Common myeloid progenitor, CD34-positive (primary cell): ENCODE measurements around the gene STARD6.
"Not testable (repeated sequence)": the region's sequence is repeated elsewhere in the genome, so short reads cannot be mapped to it uniquely, and the experiment has no call there.

ENCODE experiments used
- CTCF ChIA-PET: fragments of 350-600 bp; sonication (Branson Sonifier 250); formaldehyde crosslinking; loops from one replicate; lab custom pipeline; 2021; ENCODE audit warnings: antibody characterized with exemption; lab: Charles Lee
- POLR2A ChIA-PET: fragments of 350-600 bp; sonication (Branson Sonifier 250); formaldehyde crosslinking; loops from one replicate; lab custom pipeline; 2021; ENCODE audit warnings: antibody characterized with exemption; lab: Charles Lee
- DNase-seq, 3 donors: peaks; one replicate each; pipeline versions ENCODE4 v3.0.0 to v3.0.0-alpha.2; 2013
- H3K27ac ChIP-seq, 2 experiments: 1 replicate in 1 of 2; 2 replicates in 1 of 2; pipeline ENCODE4 v1.7.0; 2013; ENCODE audit warnings: inconsistent platforms in 2 of 2, low read length in 2 of 2, mild to moderate bottlenecking in 2 of 2, low read depth in 1 of 2, moderate library complexity in 1 of 2; ENCODE audit not compliant: severe bottlenecking in 2 of 2, insufficient read depth in 1 of 2, poor library complexity in 1 of 2
- H3K27me3 ChIP-seq, 5 experiments: replicated peaks in 2 of 5; 1 replicate in 3 of 5; 2 replicates in 2 of 5; pipeline versions ENCODE4 v1.6.1 to v1.7.0; 2013; ENCODE audit warnings: low read length in 4 of 5, mild to moderate bottlenecking in 2 of 5, moderate library complexity in 2 of 5, inconsistent platforms in 1 of 5; ENCODE audit not compliant: insufficient read depth in 5 of 5, control insufficient read depth in 4 of 5
- H3K36me3 ChIP-seq, 4 experiments: 1 replicate in 2 of 4; 2 replicates in 2 of 4; pipeline versions ENCODE4 v1.6.1 to v1.7.0; 2013; ENCODE audit warnings: low read length in 3 of 4, control low read depth in 1 of 4, mild to moderate bottlenecking in 1 of 4; ENCODE audit not compliant: control insufficient read depth in 4 of 4, insufficient read depth in 4 of 4
- H3K4me1 ChIP-seq, 4 experiments: 1 replicate in 3 of 4; 2 replicates in 1 of 4; pipeline versions ENCODE4 v1.6.1 to v1.7.1; 2013; ENCODE audit warnings: low read length in 3 of 4, mild to moderate bottlenecking in 3 of 4, control low read depth in 1 of 4, inconsistent platforms in 1 of 4, moderate library complexity in 1 of 4; ENCODE audit not compliant: control insufficient read depth in 4 of 4, insufficient read depth in 4 of 4; ENCODE audit errors: control extremely low read depth in 1 of 4
- H3K4me3 ChIP-seq, 7 experiments: 1 replicate in 4 of 7; 2 replicates in 3 of 7; pipeline versions ENCODE4 v1.5.1 to v1.7.0; 2013; ENCODE audit warnings: mild to moderate bottlenecking in 7 of 7, low read length in 6 of 7, moderate library complexity in 6 of 7, inconsistent platforms in 2 of 7, low read depth in 2 of 7, control low read depth in 1 of 7; ENCODE audit not compliant: insufficient read depth in 4 of 7, control insufficient read depth in 1 of 7; ENCODE audit errors: extremely low read depth in 1 of 7
- H3K9me3 ChIP-seq, 5 experiments: 1 replicate in 4 of 5; 2 replicates in 1 of 5; pipeline versions ENCODE4 v1.6.1 to v1.7.1; 2013; ENCODE audit warnings: low read length in 4 of 5, mild to moderate bottlenecking in 2 of 5, inconsistent platforms in 1 of 5, low read depth in 1 of 5, moderate library complexity in 1 of 5; ENCODE audit not compliant: control insufficient read depth in 4 of 5, insufficient read depth in 2 of 5; ENCODE audit errors: control extremely low read depth in 1 of 5
- WGBS: methylation state at CpG from one replicate; pipeline ENCODE4 v1.1.5; 2013; ENCODE audit not compliant: insufficient coverage; 5-methylcytosine and 5-hydroxymethylcytosine counted together

The STARD6 gene

GRCh38 chr18:54389143-54389505 is 31.5 kb upstream of the STARD6 start:
- POLR2A ChIA-PET: no interaction called here
- no CpG with 5 or more reads among the region's 2 CpGs for WGBS
- H3K9me3 ChIP-seq: peaks cover 0 to 3% (median 0%) of the 10 kb centered on the region in 5 experiments
- H3K36me3 ChIP-seq: no peaks in the 10 kb centered on the region
- no peak overlapping the region for H3K4me3 ChIP-seq
- no peaks in the 10 kb centered on the region for H3K27me3 ChIP-seq
- DNase-seq: no peak
- no peak overlapping the region for H3K27ac ChIP-seq
- CTCF ChIA-PET: interaction anchor here (1.0 to 1.2 kb wide), 2 partner anchors 28 to 282 kb away, joined by 3 read pairs; no protein-coding TSS in a partner anchor
- H3K4me1 ChIP-seq: peaks cover 0 to 12% (median 9%) of the 10 kb centered on the region in 4 experiments

GRCh38 chr18:54388203-54389142 is 30.8 kb upstream of the STARD6 start:
- peaks cover 0 to 12% (median 9%) of the 10 kb centered on the region in 4 experiments for H3K4me1 ChIP-seq
- H3K36me3 ChIP-seq: no peaks in the 10 kb centered on the region
- DNase-seq: peak; percentile 63 to 89 (median 80)
- H3K27me3 ChIP-seq: no peaks in the 10 kb centered on the region
- ChIA-PET POLR2A (interaction anchor here (0.6 kb wide), 1 partner anchor 651 kb away, joined by 3 read pairs; no protein-coding TSS in a partner anchor), CTCF (interaction anchor here (1.0 to 1.7 kb wide), 2 partner anchors 28 to 31 kb away, joined by 3 to 7 read pairs; partner anchors contain the start of genes C18orf54 and STARD6)
- no peak overlapping the region for H3K4me3 ChIP-seq
- 50% methylated on average over 4 of the region's 6 CpGs for WGBS
- peak overlapping the region in 1 of 2 experiments; percentile 36 for H3K27ac ChIP-seq
- H3K9me3 ChIP-seq: peaks cover 0 to 3% (median 0%) of the 10 kb centered on the region in 5 experiments

GRCh38 chr18:54387631-54388030 is 30.0 kb upstream of the STARD6 start:
- Histone ChIP-seq H3K27me3 (no peaks in the 10 kb centered on the region), H3K4me1 (peaks cover 0 to 12% (median 9%) of the 10 kb centered on the region in 4 experiments), H3K9me3 (peaks cover 0 to 3% (median 0%) of the 10 kb centered on the region in 5 experiments), H3K27ac (no peak overlapping the region), H3K36me3 (no peaks in the 10 kb centered on the region), H3K4me3 (no peak overlapping the region)
- ChIA-PET POLR2A (no interaction called here), CTCF (interaction anchor here (1.7 kb wide), 1 partner anchor 30 kb away, joined by 7 read pairs; the partner anchor contains the start of genes C18orf54 and STARD6)
- WGBS: 97% methylated on average over 3 of the region's 3 CpGs
- no peak for DNase-seq

- H3K9me3 ChIP-seq, H3K4me3 ChIP-seq, DNase-seq, POLR2A ChIA-PET, H3K27me3 ChIP-seq, H3K36me3 ChIP-seq, H3K27ac ChIP-seq: not testable (repeated sequence)
- 93% methylated on average over 21 of the region's 23 CpGs for WGBS
- peaks cover 0 to 12% (median 9%) of the 10 kb centered on the region in 4 experiments for H3K4me1 ChIP-seq
- CTCF ChIA-PET: interaction anchor here (1.7 kb wide), 1 partner anchor 29 kb away, joined by 7 read pairs; the partner anchor contains the start of genes C18orf54 and STARD6
Measured at GRCh38 chr18:54386800-54387495, 29.3 kb upstream of the STARD6 start.

GRCh38 chr18:54386043-54386442 is 28.4 kb upstream of the STARD6 start:
- ChIA-PET POLR2A (no interaction called here), CTCF (no interaction called here)
- H3K27me3 ChIP-seq: no peaks in the 10 kb centered on the region
- no peak overlapping the region for H3K27ac ChIP-seq
- no peak for DNase-seq
- peaks cover 0 to 12% (median 9%) of the 10 kb centered on the region in 4 experiments for H3K4me1 ChIP-seq
- H3K36me3 ChIP-seq: no peaks in the 10 kb centered on the region
- 100% methylated on average over 1 of the region's 4 CpGs for WGBS
- no peak overlapping the region for H3K4me3 ChIP-seq
- H3K9me3 ChIP-seq: peaks cover 0 to 3% (median 0%) of the 10 kb centered on the region in 5 experiments

- H3K4me1 ChIP-seq: no peaks in the 10 kb centered on the region
- DNase-seq: no peak
- H3K4me3 ChIP-seq: no peak overlapping the region
- peaks cover 0 to 1% (median 0%) of the 10 kb centered on the region in 5 experiments for H3K9me3 ChIP-seq
- POLR2A ChIA-PET: no interaction called here
- H3K27me3 ChIP-seq: no peaks in the 10 kb centered on the region
- no peak overlapping the region for H3K27ac ChIP-seq
- WGBS: no CpG with 5 or more reads among the region's 8 CpGs
- CTCF ChIA-PET: no interaction called here
- H3K36me3 ChIP-seq: peaks cover 0 to 7% (median 2%) of the 10 kb centered on the region in 4 experiments
Measured at GRCh38 chr18:54382733-54383252, 25.1 kb upstream of the STARD6 start.
